HG03432 (cell line): ENCODE data around the gene OR7A5.
"Not testable (repeated sequence)": the region's sequence is repeated elsewhere in the genome, so short reads cannot be mapped to it uniquely, and the experiment has no call there.

Experiments
- ATAC-seq: cut with Tn5 transposase; IDR thresholded peaks from one replicate; pipeline ENCODE4 v1.9.1; 2021; ENCODE audit warnings: mild to moderate bottlenecking, moderate library complexity; ENCODE audit not compliant: unreplicated experiment

Gene OR7A5

DNA sequence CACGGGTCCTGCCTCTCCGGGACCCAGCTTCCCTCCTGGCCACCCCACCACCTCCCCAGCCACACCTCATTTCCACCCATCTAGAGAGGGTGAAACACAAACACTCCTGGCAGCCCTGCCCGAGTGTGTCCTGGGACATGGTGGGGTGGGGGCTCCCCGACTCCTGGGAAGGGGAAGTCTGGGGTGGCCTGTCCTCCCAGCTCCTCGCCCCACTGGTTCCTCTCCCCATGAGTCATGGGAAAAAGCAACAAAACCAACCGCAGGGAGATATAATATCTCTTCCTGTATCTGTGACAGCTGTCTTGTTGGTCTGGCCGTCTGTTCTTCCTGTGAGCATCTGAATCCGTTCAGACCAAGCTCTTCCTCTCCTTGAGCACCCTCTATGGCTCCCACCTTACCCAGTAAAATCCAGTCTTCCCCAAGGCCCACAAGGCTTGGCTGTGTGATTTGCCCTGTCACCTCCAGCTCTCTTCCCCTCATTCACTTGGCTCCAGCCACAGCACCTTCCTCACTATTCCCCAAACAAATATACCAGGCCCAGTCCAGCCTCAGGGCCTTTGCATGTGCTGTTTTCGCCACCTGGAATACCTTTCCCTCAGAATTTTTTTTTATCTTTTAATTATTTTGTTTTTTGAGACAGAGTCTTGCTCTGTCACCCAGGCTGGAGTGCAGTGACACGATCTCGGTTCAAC, 49.7 kb downstream of the OR7A5 start:
- ATAC-seq, result peak; percentile 57

DNA sequence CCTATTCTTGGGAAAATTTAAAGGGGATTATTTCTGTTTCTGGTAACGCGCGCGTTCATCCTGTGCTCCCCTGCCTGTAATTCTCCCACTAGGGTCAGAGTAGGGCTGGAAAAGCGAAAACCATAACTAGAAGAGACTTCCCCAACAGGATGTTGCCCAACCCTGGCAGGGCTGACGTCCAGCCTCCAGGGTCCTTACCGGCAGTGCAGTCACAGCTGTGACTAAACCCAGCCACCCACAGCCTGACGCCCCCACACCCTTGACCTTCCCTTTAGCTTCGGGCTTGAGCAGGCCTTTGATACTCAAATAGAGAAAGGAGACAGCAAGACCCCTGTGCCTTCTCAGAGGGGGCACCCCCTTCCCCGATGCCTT, 50.3 kb downstream of the OR7A5 start:
- peak; percentile 61 for ATAC-seq

DNA sequence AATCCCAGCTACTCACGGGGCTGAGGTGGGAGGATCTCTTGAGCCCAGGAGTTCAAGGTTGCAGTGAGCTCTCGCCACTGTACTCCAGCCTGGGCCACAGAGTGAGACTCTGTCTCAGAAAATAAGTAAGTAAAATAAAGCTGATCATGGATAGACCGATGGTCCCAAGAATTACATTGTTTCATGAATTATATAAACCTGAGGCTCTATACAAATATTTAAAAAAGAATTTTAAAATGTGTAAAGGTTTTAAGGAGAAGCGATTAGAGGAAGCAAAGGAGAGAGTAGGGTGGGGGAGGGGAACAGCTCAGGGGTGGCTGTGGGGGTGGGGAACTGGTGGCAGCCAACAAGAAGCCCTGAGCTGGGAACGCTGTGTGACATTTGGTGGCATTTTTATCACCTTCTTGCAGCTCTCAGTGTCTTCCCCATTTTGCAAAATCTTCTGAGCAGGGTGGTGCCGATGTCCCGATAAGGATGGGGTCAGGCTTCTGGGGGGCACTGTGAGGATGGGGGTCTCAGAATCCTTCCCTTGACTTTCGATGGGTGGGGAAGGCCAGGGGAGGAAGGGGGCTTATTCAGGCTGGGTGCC, 51.5 kb downstream of the OR7A5 start:
- ATAC-seq, result not testable (repeated sequence)

DNA sequence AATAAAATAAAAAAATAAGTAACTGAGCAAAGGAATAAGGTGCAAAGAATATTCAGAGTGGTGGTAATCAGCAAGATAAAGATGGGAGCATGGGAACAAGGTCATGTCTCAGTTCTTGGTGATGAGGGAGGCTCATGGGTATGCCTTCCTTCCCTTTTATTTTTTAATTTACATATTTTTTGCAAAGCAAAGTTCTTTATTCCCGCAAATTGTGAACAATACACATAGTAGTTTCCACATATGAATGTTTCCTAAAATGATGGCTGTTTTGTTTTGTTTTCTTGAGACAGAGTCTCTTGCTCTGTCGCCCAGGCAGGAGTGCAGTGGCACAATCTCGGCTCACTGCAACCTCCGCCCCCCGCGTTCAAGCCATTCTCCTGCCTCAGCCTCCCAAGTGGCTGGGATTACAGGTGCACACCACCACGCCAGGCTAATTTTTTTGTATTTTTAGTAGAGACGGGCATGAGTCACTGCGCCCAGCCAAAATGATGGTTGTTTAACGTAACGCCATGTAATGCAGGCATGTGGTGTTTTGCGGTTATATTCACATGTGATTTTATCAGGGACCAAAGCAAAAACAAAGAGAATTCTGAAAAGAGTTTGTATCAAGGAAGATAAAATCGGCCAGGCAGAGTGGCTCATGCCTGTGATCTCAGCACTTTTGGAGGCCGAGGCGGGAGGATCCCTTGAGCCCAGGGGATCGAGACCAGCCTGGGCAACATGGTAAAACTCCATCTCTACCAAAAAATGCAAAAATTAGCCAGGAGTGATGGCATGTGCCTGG, 52.2 kb downstream of the OR7A5 start:
- no peak for ATAC-seq

DNA sequence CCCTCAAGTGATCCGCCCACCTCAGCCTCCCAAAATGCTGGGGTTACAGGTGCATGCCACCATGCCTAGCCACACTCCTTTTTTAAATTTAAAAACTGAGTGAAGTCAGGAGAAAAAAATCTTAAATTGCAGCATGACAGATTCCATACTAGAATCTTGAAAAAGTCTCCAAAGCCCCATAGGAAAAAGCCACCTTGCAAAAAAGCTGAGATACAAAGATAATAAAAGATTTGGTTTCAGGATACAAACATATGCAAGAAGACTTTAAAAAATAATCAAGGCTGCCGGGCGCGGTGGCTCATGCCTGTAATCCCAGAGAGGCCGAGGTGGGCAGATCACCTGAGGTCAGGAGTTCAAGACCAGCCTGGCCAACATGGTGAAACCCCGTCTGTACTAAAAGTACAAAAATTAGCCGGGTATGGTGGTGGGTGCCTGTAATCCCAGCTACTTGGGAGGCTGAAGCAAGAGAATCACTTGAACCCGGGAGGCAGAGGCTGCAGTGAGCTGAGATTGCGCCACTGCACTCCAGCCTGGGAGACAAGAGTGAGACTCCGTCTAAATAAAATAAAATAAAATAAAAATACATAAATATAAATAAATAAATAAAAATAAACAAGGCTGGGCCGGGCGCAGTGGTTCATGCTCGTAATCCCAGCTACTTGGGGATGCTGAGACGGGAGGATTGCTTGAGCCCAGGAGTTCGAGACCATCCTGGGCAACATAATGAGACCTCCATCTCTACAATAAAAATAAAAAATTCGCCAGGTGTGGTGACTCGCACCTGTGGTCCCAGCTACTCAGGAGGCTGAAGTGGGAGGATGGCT, 53.1 kb downstream of the OR7A5 start:
- not testable (repeated sequence) for ATAC-seq

DNA sequence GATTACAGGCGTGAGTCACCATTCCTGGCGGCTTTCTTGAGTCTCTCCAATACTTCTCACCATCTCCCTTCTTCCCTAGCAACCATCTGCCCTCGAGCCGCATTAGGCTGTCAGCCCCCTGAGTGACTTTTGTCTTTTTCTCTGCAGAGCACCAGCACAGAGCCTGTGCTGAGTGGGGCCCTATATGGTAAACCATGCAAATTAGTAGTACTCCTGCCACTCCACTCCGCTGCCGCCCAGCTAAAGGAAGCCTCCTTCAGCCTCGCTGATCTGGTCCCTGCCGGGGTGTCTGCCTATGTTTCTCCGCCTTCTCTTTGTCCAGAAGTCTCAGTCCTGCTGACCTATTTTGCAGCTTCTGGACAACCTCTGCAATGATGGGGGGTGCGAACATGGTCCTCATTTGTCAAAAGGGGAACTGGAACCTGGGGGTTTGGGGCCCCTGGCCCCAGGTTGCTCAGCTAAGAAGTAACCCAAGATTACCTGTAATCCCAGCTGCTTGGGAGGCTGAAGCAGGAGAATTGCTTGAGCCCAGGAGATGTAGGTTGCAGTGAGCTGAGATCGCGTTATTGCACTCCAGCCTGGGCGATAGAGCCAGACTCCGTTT, 54.3 kb downstream of the OR7A5 start:
- not testable (repeated sequence) for ATAC-seq

DNA sequence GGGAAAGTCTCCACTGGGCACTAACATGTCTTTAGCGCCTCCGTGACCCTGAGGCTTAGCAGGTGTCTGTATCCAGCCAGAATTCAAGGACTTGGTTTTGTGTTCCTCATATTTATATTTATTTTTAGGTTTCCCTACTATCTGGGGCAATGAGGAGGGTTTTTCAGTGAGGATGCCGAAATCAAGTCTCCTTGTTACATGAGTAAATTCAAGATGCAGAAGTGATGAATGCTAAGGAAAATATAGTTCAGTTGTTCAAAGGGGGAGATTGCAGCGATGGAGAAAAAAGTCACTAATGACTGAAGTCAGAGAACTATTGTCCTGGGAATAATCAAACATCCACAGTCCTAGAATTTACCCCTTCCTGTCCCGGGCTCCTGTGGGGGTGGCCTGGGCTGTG, 55.8 kb downstream of the OR7A5 start:
- no peak for ATAC-seq

DNA sequence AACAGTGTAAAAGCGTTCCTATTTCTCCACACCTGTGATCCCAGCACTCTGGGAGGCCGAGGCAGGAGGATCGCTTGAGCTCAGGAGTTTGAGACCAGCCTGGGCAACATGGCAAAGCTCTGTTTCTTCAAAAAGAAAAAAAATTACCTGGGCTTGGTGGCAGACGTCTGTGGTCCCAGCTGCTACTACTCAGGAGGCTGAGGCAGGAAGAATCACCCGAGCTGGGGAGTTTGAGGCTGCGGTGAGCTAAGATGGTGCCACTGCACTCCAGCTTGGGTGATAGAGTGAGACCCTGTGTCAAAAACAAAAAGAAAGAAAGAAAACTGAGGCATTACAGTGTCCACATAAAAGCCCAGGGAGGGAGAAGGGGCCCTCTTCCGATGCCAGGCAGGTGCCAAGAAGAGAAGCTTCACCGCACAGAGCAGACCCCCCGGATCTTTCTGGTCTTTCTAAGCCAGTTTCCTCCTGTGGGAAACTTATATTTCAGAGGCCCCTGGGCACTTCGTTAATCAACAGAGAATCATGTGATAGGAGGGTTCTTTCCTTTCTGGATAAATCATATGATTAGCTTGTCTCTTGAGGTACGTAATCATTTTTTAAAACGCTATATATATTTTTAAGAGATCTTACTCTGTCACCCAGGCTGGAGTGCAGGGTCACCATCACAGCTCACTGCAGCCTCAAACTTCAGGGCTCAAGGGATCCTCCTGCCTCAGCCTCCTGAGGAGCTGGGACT, 56.7 kb downstream of the OR7A5 start, which contains the start of gene ADGRE2:
ADGRE2 (minus strand) TSS at position 451 of the 736 bp plus-strand sequence. CDS start 1,804 bp downstream, outside the sequence.
- ATAC-seq, result not testable (repeated sequence)

DNA sequence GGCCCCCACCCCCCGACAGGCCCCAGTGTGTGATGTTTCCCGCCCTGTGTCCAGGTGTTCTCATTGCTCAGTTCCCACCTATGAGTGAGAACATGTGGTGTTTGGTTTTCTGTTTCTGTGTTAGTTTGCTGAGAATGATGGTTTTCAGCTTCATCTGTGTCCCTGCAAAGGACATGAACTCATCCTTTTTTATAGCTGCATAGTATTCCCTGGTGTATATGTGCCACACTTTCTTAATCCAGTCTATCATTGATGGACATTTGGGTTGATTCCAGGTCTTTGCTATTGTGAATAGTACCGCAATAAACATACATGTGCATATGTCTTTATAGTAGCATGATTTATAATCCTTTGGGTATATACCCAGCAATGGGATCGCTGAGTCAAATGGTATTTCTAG, 57.3 kb downstream of the OR7A5 start:
- ATAC-seq, result not testable (repeated sequence)
